Naive thymus-derived CD8-positive, alpha-beta T cell (primary cell): ENCODE measurements around the gene RPRD2. TPM values are rescaled to one million over a fixed set of nuclear protein-coding genes. Genes with fewer than 3 reads are reported as not detected.

ENCODE experiments used
- ATAC-seq, 2 donors: fragments of 150-1000 bp; cut with Tn5 transposase in 1 of 2; sonication (Bioruptor Pico), chemical (Tn5 transposase) in 1 of 2; 1 replicate in 1 of 2; 2 replicates in 1 of 2; pipeline ENCODE4 v1.10.0; 2021; ENCODE audit warnings: mild to moderate bottlenecking in 2 of 2, moderate library complexity in 2 of 2
- POLR2A ChIA-PET: fragments of 350-600 bp; sonication (Branson Sonifier 250); formaldehyde crosslinking; loops from one replicate; lab custom pipeline; 2021; ENCODE audit warnings: antibody characterized with exemption; lab: Charles Lee
- DNase-seq, 10 donors: peaks; one replicate each; pipeline versions ENCODE4 v3.0.0 to v3.0.0-alpha.2; 2020 to 2022
- H3K27ac Mint-ChIP-seq, 10 donors: one replicate each; pipeline ENCODE4 v1.8.0; 2020 to 2022; ENCODE audit warnings: mild to moderate bottlenecking in 10 of 10, mixed read lengths in 10 of 10, moderate library complexity in 4 of 10, inconsistent platforms in 1 of 10
- H3K27me3 Mint-ChIP-seq, 5 donors: one replicate each; pipeline ENCODE4 v1.8.0; 2021 to 2022; ENCODE audit warnings: mixed read lengths in 5 of 5
- H3K36me3 Mint-ChIP-seq, 3 donors: one replicate each; pipeline ENCODE4 v1.8.0; 2020 to 2022; ENCODE audit warnings: mixed read lengths in 3 of 3, mild to moderate bottlenecking in 2 of 3, inconsistent platforms in 1 of 3
- H3K4me1 Mint-ChIP-seq, 4 donors: one replicate each; pipeline ENCODE4 v1.8.0; 2021 to 2022; ENCODE audit warnings: mixed read lengths in 4 of 4
- H3K4me3 Mint-ChIP-seq, 10 donors: one replicate each; pipeline ENCODE4 v1.8.0; 2020 to 2022; ENCODE audit warnings: mild to moderate bottlenecking in 10 of 10, mixed read lengths in 10 of 10, moderate library complexity in 6 of 10, inconsistent platforms in 1 of 10
- H3K9me3 Mint-ChIP-seq, 9 donors: one replicate each; pipeline ENCODE4 v1.8.0; 2020 to 2022; ENCODE audit warnings: mixed read lengths in 9 of 9, mild to moderate bottlenecking in 3 of 9, inconsistent platforms in 1 of 9, moderate library complexity in 1 of 9
- polyA plus RNA-seq, 3 donors: library from polyadenylated mRNA; unstranded; fragments of 300-500 nt; fragmentation: Illumina TruSeq; gene quantifications; one replicate each; pipeline ENCODE4 v1.2.3, GENCODE V29; 2021
- total RNA-seq, 8 experiments: library from RNA in 2 of 8; stranded (reverse) in 2 of 8; gene quantifications; one replicate each; pipeline ENCODE4 v1.2.3 and lab custom pipeline; 2021 to 2026

Gene RPRD2
- total and polyA plus RNA-seq, 5 experiments from 2014 or later = 22.5 to 65.1 (median 40.5) TPM

GRCh38 chr1:150422541-150422940 is 58.6 kb downstream of the RPRD2 start:
- H3K9me3 Mint-ChIP-seq = no peaks in the 10 kb centered on the region
- ATAC-seq = no peak
- H3K27me3 Mint-ChIP-seq = no peaks in the 10 kb centered on the region
- no peak overlapping the region for H3K4me3 Mint-ChIP-seq
- peaks cover under 1 to 12% (median 10%) of the 10 kb centered on the region in 4 donors for H3K4me1 Mint-ChIP-seq
- POLR2A ChIA-PET = no interaction called here
- H3K27ac Mint-ChIP-seq = peak overlapping the region in 1 of 10 donors; percentile 25
- DNase-seq = no peak
- H3K36me3 Mint-ChIP-seq = peaks cover 0 to 58% (median 4%) of the 10 kb centered on the region in 3 donors

DNA sequence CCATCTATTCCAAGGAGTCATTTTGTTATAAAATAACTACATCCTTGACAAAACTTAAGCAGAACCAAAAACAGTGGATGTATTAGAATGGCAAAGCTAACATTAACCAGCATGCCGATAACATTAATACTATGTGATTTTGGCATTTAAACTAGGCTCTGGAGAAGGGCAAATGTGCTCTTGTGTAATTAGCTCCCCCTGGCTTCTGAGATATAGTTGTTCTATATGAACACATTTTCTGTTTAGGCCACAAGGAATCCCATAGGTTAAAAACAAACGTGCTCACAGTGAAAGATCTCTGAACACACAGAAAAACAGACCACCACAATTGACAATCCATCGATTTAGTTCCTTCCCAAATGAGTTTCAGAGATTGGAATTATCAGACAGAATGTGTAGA is 65.9 kb downstream of the RPRD2 start:
- Mint-ChIP-seq H3K27me3 (no peaks in the 10 kb centered on the region), H3K4me3 (no peak overlapping the region), H3K9me3 (no peaks in the 10 kb centered on the region), H3K4me1 (peaks cover 13 to 32% (median 20%) of the 10 kb centered on the region in 4 donors), H3K27ac (peak overlapping the region in 8 of 10 donors; percentile 0 to 77 (median 50)), H3K36me3 (peaks cover 0 to 34% (median 2%) of the 10 kb centered on the region in 3 donors)
- ATAC-seq (peak; percentile 49 to 53), DNase-seq (peak in 2 of 10 donors; percentile 14 to 21)
- POLR2A ChIA-PET = no interaction called here

GRCh38 chr1:150441121-150441520 is 77.2 kb downstream of the RPRD2 start:
- peak overlapping the region in 1 of 10 donors; percentile 34 for H3K27ac Mint-ChIP-seq
- H3K4me1 Mint-ChIP-seq = peaks cover 0 to 10% (median 1%) of the 10 kb centered on the region in 4 donors
- POLR2A ChIA-PET = interaction anchor here (0.7 kb wide), 1 partner anchor 47 kb away, joined by 3 read pairs; the partner anchor contains the start of gene TARS2
- H3K36me3 Mint-ChIP-seq = peaks cover 0 to 76% (median 14%) of the 10 kb centered on the region in 3 donors
- ATAC-seq = no peak
- H3K4me3 Mint-ChIP-seq = no peak overlapping the region
- no peak for DNase-seq
- H3K27me3 Mint-ChIP-seq = no peaks in the 10 kb centered on the region
- no peaks in the 10 kb centered on the region for H3K9me3 Mint-ChIP-seq

- H3K36me3 Mint-ChIP-seq = peaks cover 0 to 89% (median 15%) of the 10 kb centered on the region in 3 donors
- peak overlapping the region in 1 of 10 donors; percentile 56 for H3K27ac Mint-ChIP-seq
- ATAC-seq (no peak), DNase-seq (no peak)
- H3K27me3 Mint-ChIP-seq = no peaks in the 10 kb centered on the region
- POLR2A ChIA-PET = no interaction called here
- H3K4me3 Mint-ChIP-seq = no peak overlapping the region
- peaks cover 0 to 11% (median 3%) of the 10 kb centered on the region in 4 donors for H3K4me1 Mint-ChIP-seq
- H3K9me3 Mint-ChIP-seq = no peaks in the 10 kb centered on the region
Measured at GRCh38 chr1:150444232-150444631, 80.3 kb downstream of the RPRD2 start.

DNA sequence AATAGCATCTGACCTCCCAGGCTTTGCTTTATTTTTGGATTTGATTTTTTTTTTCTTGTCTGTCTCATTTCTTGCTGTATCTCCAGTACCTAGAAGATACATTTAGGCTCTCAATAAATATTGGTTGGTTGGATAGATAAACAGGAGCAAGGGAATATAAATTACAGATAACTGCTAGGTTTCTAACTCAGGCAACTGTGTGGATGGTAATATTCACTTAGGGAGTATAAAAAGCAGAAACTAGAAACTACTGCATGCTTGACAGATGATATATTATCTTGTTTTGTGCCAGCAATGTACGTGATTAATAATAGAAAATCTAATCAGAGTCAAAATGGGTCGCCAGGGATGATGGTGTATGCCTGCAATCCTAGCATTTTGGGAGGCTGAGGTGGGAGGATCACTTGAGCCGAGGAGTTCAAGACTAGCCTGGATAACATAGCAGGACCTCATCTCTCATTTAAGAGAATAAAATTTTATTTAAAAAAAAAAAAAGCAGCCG is 92.2 kb downstream of the RPRD2 start:
- Mint-ChIP-seq H3K27me3 (no peaks in the 10 kb centered on the region), H3K4me1 (peaks cover 2 to 6% (median 4%) of the 10 kb centered on the region in 4 donors), H3K9me3 (no peaks in the 10 kb centered on the region), H3K36me3 (peaks cover 0 to 84% (median 6%) of the 10 kb centered on the region in 3 donors), H3K27ac (peak overlapping the region in 4 of 10 donors; percentile 22 to 88 (median 53)), H3K4me3 (no peak overlapping the region)
- ATAC-seq (no peak), DNase-seq (no peak)
- POLR2A ChIA-PET = no interaction called here

DNA sequence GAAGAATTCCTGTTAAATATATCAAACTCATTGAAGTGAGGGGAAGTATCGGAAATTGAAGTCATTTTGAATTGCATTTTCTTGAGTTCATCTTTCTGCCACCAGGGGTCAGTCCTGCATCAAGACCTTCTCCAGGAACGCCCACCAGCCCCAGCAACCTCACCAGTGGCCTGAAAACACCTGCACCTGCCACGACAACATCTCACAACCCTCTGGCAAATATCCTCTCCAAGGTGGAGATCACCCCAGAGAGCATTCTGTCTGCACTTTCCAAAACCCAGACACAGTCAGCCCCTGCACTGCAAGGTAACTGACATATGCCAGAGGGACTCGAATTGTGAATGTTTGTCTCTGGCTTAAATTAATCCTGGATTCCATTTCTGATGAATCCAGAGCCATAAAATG is 100.5 kb downstream of the RPRD2 start:
- Mint-ChIP-seq H3K27ac (peak overlapping the region in 4 of 10 donors; percentile 12 to 75 (median 48)), H3K4me3 (no peak overlapping the region), H3K4me1 (peaks cover 0 to 4% (median 2%) of the 10 kb centered on the region in 4 donors), H3K27me3 (no peaks in the 10 kb centered on the region), H3K36me3 (peaks cover 0 to 64% (median 8%) of the 10 kb centered on the region in 3 donors), H3K9me3 (no peaks in the 10 kb centered on the region)
- DNase-seq (peak; percentile 49 to 86 (median 71)), ATAC-seq (peak; percentile 84 to 85)
- POLR2A ChIA-PET = no interaction called here

- POLR2A ChIA-PET = no interaction called here
- Mint-ChIP-seq H3K9me3 (no peaks in the 10 kb centered on the region), H3K27me3 (no peaks in the 10 kb centered on the region), H3K27ac (no peak overlapping the region), H3K4me1 (peaks cover 0 to 6% (median 4%) of the 10 kb centered on the region in 4 donors), H3K36me3 (peaks cover 0 to 69% (median 19%) of the 10 kb centered on the region in 3 donors), H3K4me3 (no peak overlapping the region)
- no peak for ATAC-seq
- no peak for DNase-seq
Measured at GRCh38 chr1:150466964-150467363, 103.0 kb downstream of the RPRD2 start.

- H3K4me1 Mint-ChIP-seq = peaks cover 0 to 6% (median 2%) of the 10 kb centered on the region in 4 donors
- H3K27me3 Mint-ChIP-seq = no peaks in the 10 kb centered on the region
- no peak overlapping the region for H3K4me3 Mint-ChIP-seq
- no peak overlapping the region for H3K27ac Mint-ChIP-seq
- POLR2A ChIA-PET = no interaction called here
- peaks cover 0 to 71% (median 23%) of the 10 kb centered on the region in 3 donors for H3K36me3 Mint-ChIP-seq
- ATAC-seq (no peak), DNase-seq (no peak)
- H3K9me3 Mint-ChIP-seq = no peaks in the 10 kb centered on the region
Measured at GRCh38 chr1:150469291-150469690, 105.3 kb downstream of the RPRD2 start.

- no peaks in the 10 kb centered on the region for H3K27me3 Mint-ChIP-seq
- peaks cover 0 to 48% (median 21%) of the 10 kb centered on the region in 3 donors for H3K36me3 Mint-ChIP-seq
- H3K27ac Mint-ChIP-seq = peak overlapping the region in 3 of 10 donors; percentile 29 to 60 (median 29)
- no peaks in the 10 kb centered on the region for H3K9me3 Mint-ChIP-seq
- H3K4me1 Mint-ChIP-seq = peaks cover 0 to 10% (median 6%) of the 10 kb centered on the region in 4 donors
- no peak overlapping the region for H3K4me3 Mint-ChIP-seq
- POLR2A ChIA-PET = no interaction called here
- DNase-seq (no peak), ATAC-seq (no peak)
Measured at GRCh38 chr1:150472601-150473200, 108.8 kb downstream of the RPRD2 start.

DNA sequence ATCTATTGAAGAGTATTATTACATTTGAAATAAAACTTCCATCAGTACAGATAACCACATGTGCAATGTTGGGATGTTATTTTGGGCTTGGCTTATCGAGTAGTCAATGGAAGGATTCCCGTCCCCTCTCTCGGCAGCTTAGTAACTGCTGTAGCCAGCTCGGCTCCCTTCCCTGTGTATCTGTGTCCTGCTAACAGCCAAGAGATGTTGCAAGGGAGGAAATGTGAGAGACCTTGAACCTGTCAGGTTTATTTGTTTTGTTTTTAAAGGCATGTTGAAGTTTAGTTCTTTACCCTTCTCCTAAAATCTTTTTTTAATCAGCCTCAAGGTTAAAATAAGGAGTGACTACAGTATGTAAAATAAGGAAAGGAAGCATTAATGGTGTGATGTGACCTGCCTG is 109.7 kb downstream of the RPRD2 start:
- peaks cover 0 to 42% (median 21%) of the 10 kb centered on the region in 3 donors for H3K36me3 Mint-ChIP-seq
- DNase-seq (no peak), ATAC-seq (no peak)
- no peaks in the 10 kb centered on the region for H3K9me3 Mint-ChIP-seq
- H3K27me3 Mint-ChIP-seq = no peaks in the 10 kb centered on the region
- peak overlapping the region in 3 of 10 donors; percentile 9 to 37 (median 37) for H3K27ac Mint-ChIP-seq
- peaks cover 5 to 17% (median 9%) of the 10 kb centered on the region in 4 donors for H3K4me1 Mint-ChIP-seq
- H3K4me3 Mint-ChIP-seq = no peak overlapping the region
- POLR2A ChIA-PET = no interaction called here

DNA sequence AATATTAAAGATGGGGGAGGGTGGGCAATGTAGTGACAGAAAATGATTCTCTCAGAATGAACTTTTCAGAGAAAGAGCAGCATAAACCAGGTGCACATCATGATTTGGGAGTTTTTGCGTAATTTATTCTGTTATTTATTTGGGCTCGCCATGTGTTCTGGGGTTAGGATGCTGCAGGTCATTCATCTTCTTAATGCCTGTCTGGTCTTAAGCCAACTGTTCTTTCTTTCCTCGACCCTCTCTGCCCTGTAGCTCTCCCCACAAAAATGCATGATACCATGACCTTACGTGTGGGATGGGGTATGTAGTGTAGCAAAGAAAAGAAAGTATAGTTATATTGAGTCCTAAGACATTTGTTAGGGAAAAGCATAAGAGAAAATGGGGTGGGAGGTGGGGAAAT is 110.9 kb downstream of the RPRD2 start:
- Mint-ChIP-seq H3K36me3 (peaks cover 0 to 38% (median 21%) of the 10 kb centered on the region in 3 donors), H3K27me3 (no peaks in the 10 kb centered on the region), H3K4me1 (peaks cover 7 to 17% (median 9%) of the 10 kb centered on the region in 4 donors), H3K4me3 (no peak overlapping the region), H3K9me3 (no peaks in the 10 kb centered on the region), H3K27ac (peak overlapping the region in 1 of 10 donors; percentile 9)
- no peak for DNase-seq
- POLR2A ChIA-PET = no interaction called here
- no peak for ATAC-seq

- Mint-ChIP-seq H3K9me3 (no peaks in the 10 kb centered on the region), H3K4me3 (no peak overlapping the region), H3K4me1 (peaks cover 6 to 17% (median 9%) of the 10 kb centered on the region in 4 donors), H3K27me3 (no peaks in the 10 kb centered on the region), H3K36me3 (peaks cover 0 to 19% (median 7%) of the 10 kb centered on the region in 3 donors), H3K27ac (peak overlapping the region in 9 of 10 donors; percentile 2 to 72 (median 53))
- POLR2A ChIA-PET = no interaction called here
- DNase-seq (no peak), ATAC-seq (no peak)
Measured at GRCh38 chr1:150476754-150477153, 112.8 kb downstream of the RPRD2 start.

DNA sequence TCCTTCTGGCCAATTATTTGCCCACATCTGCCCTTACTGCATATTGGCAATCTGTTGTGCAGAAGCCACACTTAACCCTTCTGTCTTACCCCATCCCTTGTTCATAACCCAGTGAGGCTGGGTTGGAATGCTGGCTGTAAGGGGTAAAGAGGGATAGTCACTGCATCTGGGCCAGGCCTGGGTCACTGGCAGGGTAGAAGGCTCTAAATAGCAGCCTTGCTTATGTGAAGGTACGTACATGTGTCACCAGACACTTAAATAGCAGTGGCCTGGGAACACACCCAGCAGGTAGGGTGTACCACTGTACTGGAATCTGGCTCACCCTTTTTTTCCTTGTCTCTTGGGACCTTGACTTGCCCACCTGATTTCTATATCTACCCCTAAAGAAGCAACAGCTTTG is 113.4 kb downstream of the RPRD2 start:
- Mint-ChIP-seq H3K27ac (peak overlapping the region; percentile 22 to 86 (median 67)), H3K4me3 (no peak overlapping the region), H3K9me3 (no peaks in the 10 kb centered on the region), H3K36me3 (peaks cover 0 to 13% (median 3%) of the 10 kb centered on the region in 3 donors), H3K27me3 (no peaks in the 10 kb centered on the region), H3K4me1 (peaks cover 5 to 17% (median 9%) of the 10 kb centered on the region in 4 donors)
- DNase-seq = no peak
- peak; percentile 22 for ATAC-seq
- POLR2A ChIA-PET = no interaction called here
